Keratinocyte (primary cell): ENCODE measurements around the gene MAP1LC3B2.

Experiments
- CTCF ChIP-seq, 3 experiments: IDR thresholded peaks in 1 of 3; conservative IDR thresholded peaks in 1 of 3; optimal IDR thresholded peaks in 1 of 3; 2 replicates in 2 of 3; 3 replicates in 1 of 3; pipeline versions ENCODE3 to v1.5.1; 2011; ENCODE audit warnings: low read length in 3 of 3, mild to moderate bottlenecking in 3 of 3, moderate library complexity in 2 of 3, control low read depth in 1 of 3, inconsistent platforms in 1 of 3; ENCODE audit not compliant: insufficient read depth in 2 of 3; ENCODE audit errors: extremely low read depth in 1 of 3
- EZH2 ChIP-seq: IDR thresholded peaks from one replicate; pipeline ENCODE4 v1.6.1; 2012; ENCODE audit warnings: inconsistent platforms, mild to moderate bottlenecking, low read length, moderate library complexity

- TF ChIP-seq CTCF (optimal IDR thresholded peaks at IDR 0.05 in 1 of 3, IDR thresholded peaks at IDR 0.05 in 1 of 3, conservative IDR thresholded peaks at IDR 0.05 in 1 of 3; ENCODE audit: extremely low read depth in 1 of 3, insufficient read depth in 2 of 3, low read length in 3 of 3) (no peak), EZH2 (no peak)
Measured at GRCh38 chr12:116571089-116571488, 11.9 kb downstream of the MAP1LC3B2 start.
